ENCODE results near the gene GALNTL6.

GRCh38 chr4:172727631-172728030 is 914.4 kb downstream of the GALNTL6 start:
- TF ChIP-seq POLR2A (IDR thresholded peaks at IDR 0.05; ENCODE audit: low read depth, low read length) (no peak), CTCF (conservative IDR thresholded peaks at IDR 0.05; ENCODE audit: low read depth, low read length) (no peak), SMC3 (IDR thresholded peaks at IDR 0.05; ENCODE audit: low read depth, low read length) (no peak), RAD21 (IDR thresholded peaks at IDR 0.05; ENCODE audit: low read length) (no peak)
